HL-60 (cell line): ENCODE results near the gene TMEM123.

Experiments used
- CTCF ChIP-seq: IDR thresholded peaks from one replicate; pipeline ENCODE4 v1.5.1; 2011; ENCODE audit warnings: low read length, control low read depth, inconsistent platforms; ENCODE audit not compliant: insufficient read depth
- REST ChIP-seq: IDR thresholded peaks from 2 replicates; pipeline ENCODE4 v1.6.1; 2012; ENCODE audit warnings: low read depth; ENCODE audit not compliant: insufficient replicate concordance

- TF ChIP-seq CTCF (no peak), REST (no peak)
Measured at GRCh38 chr11:102421261-102421660, 31.3 kb downstream of the TMEM123 start.
